Islet precursor cell (in vitro differentiated cells): ENCODE results near the gene POLR3B.
"Not testable (repeated sequence)": the region's sequence is repeated elsewhere in the genome, so short reads cannot be mapped to it uniquely, and the experiment has no call there.

Source experiments
- DNase-seq: peaks from one replicate; pipeline ENCODE4 v3.0.0-alpha.2; 2018

Gene POLR3B

DNA sequence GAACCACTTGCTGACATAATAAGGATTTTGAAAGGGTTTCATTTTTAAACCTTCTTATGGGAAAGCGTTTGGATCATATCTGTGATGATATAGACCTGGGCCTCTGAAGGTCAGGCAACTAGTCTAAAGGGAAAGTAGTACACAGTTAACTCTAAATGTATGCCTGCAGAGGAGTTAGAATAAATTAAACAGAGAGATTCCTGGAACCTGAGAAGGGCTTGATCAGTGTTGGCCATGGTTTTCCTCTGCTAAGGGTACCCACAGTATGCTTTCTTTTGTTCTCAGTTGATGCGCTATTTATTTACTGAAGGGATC, 14.4 kb upstream of the POLR3B start:
- DNase-seq = no peak

GRCh38 chr12:106344131-106344530, 13.4 kb upstream of the POLR3B start:
- DNase-seq = peak; percentile 21

GRCh38 chr12:106345746-106346145, 11.8 kb upstream of the POLR3B start:
- peak; percentile 91 for DNase-seq

GRCh38 chr12:106348411-106348810, 9.1 kb upstream of the POLR3B start:
- DNase-seq = no peak

DNA sequence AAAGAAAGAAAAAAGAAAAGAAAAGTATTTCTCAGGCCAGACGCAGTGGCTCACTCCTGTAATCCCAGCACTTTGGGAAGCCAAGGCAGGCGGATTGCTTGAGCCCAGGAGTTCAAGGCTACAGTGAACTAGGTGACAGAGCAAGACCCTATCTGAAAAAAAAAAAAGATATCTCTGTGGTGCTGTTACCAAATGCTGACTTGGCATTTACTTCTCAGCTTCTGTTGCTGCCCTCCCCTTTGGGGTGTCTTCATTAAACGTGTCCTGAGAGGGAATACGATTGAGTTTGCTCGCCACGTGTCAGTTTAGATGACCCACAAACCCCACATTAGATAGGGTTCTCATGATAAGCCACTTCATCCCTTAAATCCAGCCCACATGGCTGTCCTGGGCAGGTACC, 4.4 kb upstream of the POLR3B start:
- DNase-seq = no peak

DNA sequence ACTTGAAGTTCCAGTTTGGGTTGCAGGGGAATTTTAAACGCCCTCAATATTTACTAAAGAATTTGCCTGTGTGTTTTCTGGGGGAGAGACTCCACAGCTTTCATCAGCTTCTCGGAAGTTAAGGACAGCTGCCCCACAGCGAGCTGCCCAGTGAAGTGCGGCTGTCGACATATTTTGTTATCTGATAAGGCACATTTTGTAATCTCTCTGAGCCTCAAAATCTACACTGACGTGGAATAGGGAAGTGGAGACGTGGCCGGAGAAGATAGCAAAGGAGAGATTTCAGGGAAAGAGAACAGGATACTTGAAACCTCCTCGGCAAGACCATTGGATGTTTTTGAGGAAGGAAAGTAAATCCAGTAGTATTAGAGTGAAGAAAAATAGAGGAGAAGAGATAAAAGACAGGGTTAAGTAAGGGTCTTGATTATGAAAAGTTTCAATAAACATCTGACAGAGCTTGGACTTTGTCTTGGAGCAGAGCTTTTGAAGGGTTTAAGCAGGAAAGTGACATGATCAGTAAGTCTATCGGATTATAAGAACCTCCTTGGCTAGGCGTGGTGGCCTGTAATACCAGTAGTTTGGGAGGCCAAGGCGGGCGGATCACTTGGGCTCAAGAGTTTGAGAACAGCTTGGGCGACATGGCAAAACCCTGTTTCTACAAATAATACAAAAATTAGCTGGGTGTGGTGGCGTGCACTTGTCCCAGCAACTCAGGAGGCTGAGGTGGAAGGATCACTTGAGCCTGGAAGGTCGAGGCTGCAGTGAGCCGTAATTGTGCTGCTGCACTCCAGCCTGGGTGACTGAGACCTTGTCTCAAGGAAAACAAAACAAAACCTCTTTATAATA, 1.1 kb downstream of the POLR3B start:
- no peak for DNase-seq

- no peak for DNase-seq
Observed at GRCh38 chr12:106359646-106360399, 2.3 kb downstream of the POLR3B start.

GRCh38 chr12:106360400-106360994, 2.9 kb downstream of the POLR3B start:
- DNase-seq = no peak

DNA sequence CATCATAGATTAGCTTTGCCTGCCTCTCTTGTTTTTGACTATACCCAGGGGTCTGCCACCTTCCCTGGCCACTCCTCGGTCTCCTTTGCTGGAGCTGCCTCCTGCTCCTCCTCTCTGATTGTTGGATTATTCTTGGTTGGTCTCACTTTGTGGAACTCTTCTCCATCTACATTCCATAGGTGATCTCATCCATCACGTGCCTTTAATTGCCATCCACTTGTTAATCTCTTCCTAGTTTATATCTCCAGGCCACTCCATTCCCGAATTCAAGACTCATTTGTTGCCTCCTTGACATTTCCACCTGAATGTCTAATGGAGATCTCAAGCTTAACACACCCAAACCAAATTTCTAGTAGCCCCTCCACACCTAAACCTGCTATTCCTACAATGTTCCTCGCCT, 5.4 kb downstream of the POLR3B start:
- DNase-seq = peak; percentile 23

- DNase-seq = no peak
Observed at GRCh38 chr12:106364261-106364660, 6.7 kb downstream of the POLR3B start.

- DNase-seq = no peak
Observed at GRCh38 chr12:106369624-106370346, 12.2 kb downstream of the POLR3B start.

- DNase-seq = no peak
Observed at GRCh38 chr12:106378788-106379187, 21.2 kb downstream of the POLR3B start.

DNA sequence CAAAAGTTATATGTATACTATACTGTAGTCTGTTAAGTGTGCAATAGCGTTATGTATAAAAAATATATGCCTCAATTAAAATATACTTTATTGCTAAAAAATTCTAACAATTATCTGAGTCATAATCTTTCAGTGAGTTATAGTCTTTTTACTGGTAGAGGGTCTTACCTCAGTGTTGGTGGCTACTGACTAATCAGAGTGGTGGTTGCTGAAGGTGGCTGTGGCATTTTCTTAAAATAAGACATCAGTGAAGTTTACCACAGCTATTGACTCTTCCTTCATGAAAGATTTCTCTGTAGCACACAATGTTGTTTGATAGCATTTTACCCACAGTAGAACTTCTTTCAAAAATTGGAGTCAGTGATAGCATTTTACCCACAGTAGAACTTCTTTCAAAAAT, 23.4 kb downstream of the POLR3B start:
- no peak for DNase-seq

DNA sequence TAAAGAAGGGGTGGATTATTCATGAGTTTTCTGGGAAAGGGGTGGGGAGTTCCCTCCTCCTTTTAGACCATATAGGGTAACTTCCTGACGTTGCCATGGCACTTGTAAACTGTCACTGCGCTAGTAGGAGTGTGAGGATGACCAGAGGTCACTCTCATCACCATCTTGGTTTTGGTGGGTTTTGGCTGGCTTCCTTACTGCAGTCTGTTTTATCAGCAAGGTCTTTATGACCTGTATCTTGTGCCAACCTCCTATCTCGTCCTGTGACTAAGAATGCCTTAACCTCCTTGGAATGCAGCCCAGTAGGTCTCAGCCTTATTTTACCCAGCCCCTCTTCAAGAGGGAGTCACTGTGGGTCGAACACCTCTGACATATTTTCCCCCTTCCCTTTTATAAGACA, 24.3 kb downstream of the POLR3B start:
- not testable (repeated sequence) for DNase-seq

DNA sequence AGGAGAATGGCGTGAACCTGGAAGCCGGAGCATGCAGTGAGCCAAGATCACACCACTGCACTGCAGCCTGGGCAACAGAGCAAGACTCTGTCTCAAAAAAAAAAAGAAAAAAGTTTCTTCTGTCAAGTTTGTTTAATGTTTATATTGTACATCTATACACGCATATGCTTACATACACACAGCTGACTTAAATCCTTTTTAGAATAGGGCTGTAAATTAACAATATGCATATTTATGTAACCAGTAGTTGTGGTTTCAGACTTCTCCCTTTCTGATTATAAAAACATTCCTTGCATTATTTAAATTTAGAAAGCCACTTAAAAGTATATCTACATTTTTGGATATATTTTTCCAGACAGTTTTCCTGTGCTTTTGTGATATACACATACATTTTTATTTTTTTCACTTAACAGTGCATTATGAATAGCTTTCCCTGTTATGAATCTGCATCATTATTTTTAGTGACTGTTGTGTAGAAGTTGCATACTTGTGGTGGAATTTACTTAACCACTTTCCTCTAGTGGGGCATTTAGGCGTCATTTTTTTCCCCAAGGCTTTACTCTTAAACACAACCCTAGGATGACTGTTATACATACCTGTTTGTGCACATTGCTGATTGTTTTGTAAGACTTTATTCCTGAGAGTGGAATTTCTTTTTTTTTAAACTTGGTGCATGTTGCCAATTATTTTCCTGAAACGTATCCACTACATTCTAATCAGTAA, 29.4 kb downstream of the POLR3B start:
- DNase-seq = no peak

DNA sequence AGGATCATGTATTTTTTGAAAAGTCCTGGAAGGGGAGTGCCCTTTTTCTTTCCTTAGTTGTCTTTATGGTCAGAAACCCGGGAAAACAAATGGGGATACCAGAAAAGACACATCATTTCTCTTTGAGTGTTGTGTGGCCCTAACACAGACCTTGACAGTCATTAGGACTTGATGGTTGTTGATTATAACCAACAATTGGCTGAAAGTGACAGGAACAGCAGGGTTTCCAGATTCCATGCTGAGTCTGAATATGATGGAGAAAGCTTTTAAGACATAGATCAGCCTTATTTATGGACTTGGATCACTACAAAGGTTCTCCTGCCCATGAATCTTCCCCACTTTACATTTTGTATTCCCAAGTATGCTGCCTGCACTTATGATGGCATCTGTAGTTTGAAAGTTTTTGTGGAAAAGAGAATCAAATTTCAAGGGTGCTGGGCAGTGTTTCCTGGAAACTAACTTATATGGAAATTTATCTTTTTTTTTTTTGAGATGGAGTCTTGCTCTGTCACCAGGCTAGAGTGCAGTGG, 30.4 kb downstream of the POLR3B start:
- no peak for DNase-seq

GRCh38 chr12:106389151-106389550, 31.6 kb downstream of the POLR3B start:
- no peak for DNase-seq

DNA sequence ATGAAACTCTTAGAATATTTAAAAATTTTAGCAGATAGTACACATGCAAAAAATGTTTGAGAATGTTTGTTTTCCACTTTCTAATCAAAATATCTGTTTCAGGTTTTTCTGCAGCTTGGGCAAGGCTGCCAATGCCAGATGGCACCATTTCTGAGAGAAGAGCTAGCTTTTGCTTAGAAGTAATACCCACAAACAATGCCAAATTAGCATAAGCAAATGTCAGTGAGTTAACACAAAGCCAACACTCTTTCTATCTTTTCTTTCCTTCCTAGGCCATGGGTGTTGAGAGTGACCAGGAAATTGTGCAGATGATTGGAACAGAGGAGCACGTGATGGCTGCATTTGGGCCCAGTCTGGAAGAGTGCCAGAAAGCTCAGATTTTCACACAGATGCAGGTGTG, 35.2 kb downstream of the POLR3B start:
- no peak for DNase-seq

DNA sequence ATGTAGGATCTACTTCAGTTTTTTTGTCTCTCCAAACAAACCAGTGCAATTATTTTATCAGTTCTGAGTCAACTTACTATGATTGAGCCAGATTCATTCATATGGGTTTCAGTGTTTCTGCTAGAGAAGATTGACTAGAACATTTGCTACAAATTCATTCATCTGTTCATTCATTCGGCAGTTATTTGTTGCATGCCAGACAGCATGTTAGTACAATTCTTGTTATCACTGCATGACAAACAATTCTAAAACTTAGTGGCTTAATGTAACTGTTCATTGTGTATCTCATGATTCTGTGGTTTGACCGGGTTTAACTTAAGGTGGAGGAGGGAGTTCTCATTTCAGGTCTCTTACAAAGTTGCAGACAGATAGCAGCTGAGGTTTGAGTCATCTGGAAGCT, 52.3 kb downstream of the POLR3B start:
- DNase-seq = no peak

- DNase-seq = no peak
Observed at GRCh38 chr12:106412563-106412962, 55.0 kb downstream of the POLR3B start.

- DNase-seq = no peak
Observed at GRCh38 chr12:106415134-106415533, 57.6 kb downstream of the POLR3B start.

GRCh38 chr12:106416273-106416672, 58.7 kb downstream of the POLR3B start:
- peak; percentile 76 for DNase-seq
